SK-N-MC (cell line): ENCODE measurements around the gene RNASE8.

Experiments used
- EZH2 ChIP-seq: fragments of 200-600 bp; sonication (generic); IDR thresholded peaks from one replicate; pipeline ENCODE4 v1.6.1; 2017; ENCODE audit warnings: antibody characterized with exemption
- FOXP2 ChIP-seq: optimal IDR thresholded peaks from 2 replicates; pipeline ENCODE3; 2011; ENCODE audit warnings: mild to moderate bottlenecking, moderate library complexity; ENCODE audit not compliant: insufficient read depth; ENCODE audit errors: extremely low read length, control extremely low read depth
- POLR2AphosphoS5 ChIP-seq: IDR thresholded peaks from 2 replicates; pipeline ENCODE4 v1.6.1; 2012; ENCODE audit warnings: mild to moderate bottlenecking, low read depth, low read length, borderline replicate concordance

DNA sequence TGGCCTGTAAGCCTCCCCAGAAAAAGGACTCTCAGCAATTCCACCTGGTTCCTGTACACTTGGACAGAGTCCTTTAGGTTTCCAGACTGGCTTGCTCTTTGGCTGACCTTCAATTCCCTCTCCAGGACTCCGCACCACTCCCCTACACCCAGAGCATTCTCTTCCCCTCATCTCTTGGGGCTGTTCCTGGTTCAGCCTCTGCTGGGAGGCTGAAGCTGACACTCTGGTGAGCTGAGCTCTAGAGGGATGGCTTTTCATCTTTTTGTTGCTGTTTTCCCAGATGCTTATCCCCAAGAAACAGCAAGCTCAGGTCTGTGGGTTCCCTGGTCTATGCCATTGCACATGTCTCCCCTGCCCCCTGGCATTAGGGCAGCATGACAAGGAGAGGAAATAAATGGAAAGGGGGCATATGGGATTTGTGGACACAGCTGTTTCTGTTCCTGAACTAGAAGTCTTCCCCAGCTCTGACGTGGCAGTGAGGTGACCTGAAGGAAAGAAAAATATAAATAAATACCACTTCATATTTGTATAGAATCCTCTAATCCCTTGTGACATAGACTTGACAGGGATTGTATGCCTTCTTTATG, 14.1 kb upstream of the RNASE8 start:
- TF ChIP-seq POLR2AphosphoS5 (no peak), EZH2 (no peak), FOXP2 (no peak)
